GM19023 (cell line): ENCODE results near the gene STK11.

Source experiments
- ATAC-seq: cut with Tn5 transposase; IDR thresholded peaks from one replicate; pipeline ENCODE4 v1.9.1; 2021; ENCODE audit warnings: mild to moderate bottlenecking, moderate library complexity; ENCODE audit not compliant: unreplicated experiment

The STK11 gene

DNA sequence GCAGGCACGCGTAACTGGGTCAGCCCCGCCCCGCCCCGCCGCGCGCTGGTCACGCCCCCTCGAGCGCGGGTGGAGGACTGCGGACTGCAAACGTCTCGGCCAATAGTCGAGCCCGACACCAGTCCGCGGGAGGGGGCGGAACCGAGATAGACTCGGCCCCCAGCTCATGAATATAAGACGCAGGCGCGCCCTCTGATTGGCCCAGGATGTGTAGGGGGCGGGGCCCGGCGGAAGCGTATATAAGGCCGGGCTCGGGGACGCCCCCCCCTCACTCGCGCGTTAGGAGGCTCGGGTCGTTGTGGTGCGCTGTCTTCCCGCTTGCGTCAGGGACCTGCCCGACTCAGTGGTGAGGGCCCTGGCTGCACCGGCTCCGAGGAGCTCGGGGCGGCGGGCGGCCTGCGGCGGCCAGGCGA is 63.5 kb downstream of the STK11 start, which contains the start of gene CIRBP:
TSS of gene CIRBP (plus strand) at position 268 of the 413 bp plus-strand sequence. CDS start 1,602 bp downstream, outside the sequence.
- peak; percentile 57 for ATAC-seq

DNA sequence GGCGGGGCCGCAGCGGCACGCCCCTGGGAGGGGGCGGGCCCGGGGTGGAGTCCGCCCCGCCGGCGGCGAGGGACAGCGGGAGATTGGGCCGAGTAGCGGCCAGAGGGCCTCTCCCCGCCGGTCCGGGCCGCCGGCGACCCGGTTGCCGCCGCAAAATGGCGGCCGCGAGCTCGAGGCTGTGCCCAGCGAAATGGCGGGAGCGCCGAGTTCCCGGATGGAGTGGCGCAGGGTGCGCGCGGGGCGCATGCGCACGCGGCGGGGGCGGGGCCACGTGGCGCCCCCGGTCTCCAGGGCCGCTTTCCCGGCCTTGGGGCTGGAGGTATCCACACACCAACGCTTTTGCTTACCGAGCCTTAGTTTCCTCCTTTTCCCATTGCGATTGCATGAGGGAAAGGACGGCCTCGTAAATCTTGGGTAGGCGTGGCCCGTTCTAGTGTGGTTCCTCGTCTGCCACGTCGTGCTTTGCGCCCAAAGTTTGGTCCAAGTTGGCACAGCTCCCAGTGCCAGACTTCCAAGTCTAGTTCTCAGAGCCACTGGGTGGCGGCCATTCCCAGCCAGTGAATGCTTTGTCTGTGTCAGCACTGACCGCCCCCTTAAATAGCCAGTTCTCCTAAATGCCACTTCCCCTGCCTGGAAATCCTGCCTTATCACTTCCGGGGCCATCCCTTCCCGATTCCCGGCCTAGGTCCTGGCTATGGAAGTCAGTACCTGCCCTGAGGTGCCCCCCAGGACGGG is 64.1 kb downstream of the STK11 start:
- peak; percentile 33 for ATAC-seq

DNA sequence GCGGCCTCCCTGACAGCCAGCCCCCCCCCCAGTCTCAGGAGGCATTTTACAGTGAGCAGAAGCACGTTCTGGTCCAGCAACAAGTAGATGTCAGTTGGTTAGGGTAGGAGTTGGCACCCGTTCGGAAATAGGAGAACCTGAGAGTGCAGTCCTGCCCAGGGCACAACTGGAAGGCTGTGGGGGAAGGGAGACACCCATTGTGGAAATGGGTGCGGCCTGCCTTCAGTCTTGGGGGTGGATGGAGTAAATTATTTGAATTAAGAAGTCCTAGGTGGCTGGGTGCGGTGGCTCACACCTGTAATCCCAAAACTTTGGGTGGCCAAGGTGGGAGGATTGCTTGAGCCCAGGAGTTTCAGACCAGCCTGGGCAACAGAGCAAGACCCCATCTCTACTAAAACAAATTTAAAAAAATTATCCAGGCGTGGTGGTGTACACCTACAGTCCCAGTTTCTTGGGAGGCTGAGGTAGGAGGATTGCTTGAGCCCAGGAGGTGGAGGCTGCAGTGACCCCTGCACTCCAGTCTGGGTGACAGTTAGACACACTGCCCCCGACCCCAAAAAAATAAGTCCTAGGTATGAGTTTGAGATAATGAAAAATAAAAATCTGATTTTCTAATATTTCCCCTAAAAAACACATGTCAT is 64.8 kb downstream of the STK11 start:
- ATAC-seq: no peak

DNA sequence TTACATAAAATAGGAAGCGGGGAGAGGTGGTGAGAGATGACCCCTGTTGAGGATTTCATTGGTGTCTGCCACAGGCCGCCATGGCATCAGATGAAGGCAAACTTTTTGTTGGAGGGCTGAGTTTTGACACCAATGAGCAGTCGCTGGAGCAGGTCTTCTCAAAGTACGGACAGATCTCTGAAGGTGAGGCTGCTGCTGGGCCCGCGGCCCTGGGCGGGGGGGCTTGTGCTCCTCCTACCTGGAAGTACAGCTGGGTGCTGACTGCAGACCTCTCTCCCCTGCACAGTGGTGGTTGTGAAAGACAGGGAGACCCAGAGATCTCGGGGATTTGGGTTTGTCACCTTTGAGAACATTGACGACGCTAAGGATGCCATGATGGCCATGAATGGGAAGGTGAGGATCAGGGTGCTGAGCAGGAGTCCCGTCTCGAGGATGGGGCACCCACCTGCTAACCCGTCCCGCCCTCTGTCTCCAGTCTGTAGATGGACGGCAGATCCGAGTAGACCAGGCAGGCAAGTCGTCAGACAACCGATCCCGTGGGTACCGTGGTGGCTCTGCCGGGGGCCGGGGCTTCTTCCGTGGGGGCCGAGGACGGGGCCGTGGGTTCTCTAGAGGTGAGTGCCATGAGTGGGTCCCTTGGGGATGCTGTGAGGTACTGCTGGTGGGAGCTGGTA is 65.4 kb downstream of the STK11 start:
- no peak for ATAC-seq

DNA sequence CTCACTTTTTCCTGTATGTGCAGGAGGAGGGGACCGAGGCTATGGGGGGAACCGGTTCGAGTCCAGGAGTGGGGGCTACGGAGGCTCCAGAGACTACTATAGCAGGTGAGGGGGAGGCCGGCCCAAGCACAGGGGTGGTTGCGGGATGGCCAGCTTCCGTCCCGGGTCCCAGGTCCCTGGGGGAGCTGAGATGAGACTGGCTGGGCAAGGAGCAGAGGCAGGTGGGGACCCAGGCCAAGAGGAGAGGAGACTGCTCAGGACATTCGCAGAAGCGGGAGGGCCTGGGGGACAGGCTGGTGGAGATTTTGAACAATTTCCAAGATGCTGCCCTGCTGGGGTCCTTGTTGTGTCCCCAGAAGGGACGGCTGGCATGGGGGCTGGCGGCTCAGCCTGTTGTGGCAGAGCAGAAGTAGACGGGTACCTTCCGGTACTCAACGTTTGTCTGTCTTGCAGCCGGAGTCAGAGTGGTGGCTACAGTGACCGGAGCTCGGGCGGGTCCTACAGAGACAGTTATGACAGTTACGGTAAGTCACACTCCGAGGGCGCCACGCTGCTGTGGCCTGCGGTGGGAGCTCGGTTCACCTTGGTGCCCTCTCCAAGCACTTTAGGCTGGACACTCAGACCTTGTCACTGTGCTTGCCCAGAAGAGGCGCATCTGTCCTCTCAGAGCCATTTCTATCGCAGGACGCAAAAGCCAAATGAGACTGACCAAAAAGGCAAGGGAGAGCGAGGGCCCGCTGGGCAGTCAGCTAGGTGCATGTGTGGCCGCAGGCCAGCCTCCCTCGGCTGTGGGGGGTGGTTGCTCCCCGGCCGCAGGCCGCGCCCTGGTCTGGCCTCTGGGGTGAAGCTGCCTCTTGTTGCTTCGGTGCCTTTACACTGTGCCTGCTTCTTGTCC is 66.2 kb downstream of the STK11 start:
- no peak for ATAC-seq

DNA sequence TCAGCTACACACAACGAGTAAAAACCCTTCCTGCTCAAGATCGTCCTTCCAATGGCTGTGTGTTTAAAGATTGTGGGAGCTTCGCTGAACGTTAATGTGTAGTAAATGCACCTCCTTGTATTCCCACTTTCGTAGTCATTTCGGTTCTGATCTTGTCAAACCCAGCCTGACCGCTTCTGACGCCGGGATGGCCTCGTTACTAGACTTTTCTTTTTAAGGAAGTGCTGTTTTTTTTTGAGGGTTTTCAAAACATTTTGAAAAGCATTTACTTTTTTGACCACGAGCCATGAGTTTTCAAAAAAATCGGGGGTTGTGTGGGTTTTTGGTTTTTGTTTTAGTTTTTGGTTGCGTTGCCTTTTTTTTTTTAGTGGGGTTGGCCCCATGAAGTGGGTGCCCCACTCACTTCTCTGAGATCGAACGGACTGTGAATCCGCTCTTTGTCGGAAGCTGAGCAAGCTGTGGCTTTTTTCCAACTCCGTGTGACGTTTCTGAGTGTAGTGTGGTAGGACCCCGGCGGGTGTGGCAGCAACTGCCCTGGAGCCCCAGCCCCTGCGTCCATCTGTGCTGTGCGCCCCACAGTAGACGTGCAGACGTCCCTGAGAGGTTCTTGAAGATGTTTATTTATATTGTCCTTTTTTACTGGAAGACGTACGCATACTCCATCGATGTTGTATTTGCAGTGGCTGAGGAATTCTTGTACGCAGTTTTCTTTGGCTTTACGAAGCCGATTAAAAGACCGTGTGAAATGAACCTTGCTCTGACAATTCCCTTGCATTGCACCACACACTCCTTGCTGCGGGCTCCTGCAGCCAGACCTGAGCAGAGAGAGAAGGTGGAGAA is 67.1 kb downstream of the STK11 start:
- ATAC-seq: no peak

DNA sequence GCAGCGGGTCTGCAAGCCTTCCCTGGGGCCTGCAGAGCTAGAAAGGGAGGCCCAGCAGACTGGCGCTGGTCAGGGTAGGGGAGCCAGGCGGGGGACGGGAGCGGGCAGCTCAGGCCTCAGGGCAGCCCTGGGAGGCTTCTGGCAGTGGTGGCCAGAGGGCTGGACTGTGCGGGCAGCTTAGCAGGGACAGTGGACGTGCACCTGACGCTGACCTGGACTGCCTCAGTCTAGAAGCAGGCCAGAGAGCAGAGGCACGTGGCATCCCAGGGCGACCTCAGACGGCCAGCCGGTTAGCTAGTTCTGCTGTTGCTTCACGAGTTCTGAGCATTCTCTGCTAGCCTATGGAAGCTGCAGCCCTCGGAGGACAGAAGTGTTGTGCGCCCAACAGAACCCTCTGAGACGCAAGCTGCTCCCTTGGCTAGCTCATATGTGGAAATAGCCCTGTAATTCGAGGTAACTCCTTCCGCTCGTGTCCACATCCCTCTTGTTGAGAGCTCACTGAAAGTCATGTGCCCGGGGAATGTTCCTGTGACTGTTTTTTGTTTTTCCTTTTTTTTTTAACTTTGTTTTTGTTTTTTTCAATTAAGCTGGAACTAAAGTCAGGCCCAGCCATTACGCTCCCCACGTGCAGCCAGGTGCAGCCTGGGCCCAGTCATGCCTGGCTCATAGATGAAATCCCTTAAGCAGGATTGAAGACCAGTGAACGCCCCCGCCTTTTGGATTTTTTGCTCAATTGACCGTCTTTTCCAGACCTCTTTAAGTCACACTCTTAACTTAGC is 67.9 kb downstream of the STK11 start:
- no peak for ATAC-seq

DNA sequence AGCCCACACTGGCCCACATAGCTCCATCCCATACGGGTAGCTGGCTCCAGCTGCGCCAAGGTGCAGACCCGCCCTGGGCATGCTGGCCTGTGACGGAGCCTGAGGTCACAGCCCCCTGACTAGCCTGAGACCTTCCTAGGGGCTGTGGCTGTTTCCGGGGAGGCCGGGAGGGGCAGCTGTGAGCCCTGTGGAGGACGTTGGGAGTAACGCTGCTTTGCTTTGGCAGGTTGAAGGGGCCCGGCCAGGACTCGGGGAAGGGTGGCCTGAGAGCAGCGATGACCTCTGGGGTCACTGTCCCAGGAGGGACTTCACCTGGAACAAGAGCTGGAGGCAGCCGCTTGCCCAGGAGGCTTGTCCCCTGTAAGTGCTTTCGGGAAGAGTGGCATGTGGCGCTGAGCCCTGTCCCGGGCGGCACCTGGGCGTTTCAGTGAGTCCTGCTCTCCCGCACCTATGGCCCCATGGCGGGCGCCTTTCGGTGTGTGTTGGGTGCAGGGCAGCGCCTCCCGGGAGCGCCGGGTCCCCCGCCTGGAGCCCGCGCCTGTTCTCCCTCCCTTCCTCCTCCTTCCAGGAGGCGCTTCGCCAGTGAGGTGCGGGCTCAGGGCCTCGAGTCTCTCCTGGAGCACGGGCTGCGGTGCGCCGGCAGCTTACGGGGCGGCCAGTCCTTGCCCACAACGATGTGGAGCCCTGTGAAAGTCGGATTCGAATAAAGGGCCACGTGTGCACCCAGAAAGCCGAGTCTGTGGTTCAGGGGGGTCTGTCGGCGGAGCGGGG is 68.7 kb downstream of the STK11 start:
- ATAC-seq: no peak

DNA sequence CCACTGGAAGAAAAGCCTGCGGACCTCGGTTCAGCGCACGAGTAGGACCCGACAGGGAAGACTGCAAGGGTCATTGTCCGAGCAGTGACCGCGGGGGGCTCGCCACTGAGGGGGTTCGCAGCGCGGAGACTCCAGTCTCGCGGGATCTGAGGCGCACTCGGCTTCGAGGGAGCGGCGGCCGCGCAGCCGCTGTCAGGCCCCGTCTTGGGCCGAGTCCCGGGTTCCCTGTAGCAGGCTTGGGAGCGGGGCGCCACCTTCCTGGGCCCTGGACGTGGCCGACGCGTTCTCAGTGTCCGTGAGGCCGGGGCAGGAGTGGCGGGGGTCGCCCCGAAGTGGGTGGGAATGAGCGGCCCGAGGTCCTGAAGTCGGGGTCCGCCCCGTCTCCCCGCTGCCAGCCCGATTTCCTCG is 69.3 kb downstream of the STK11 start:
- ATAC-seq: no peak

DNA sequence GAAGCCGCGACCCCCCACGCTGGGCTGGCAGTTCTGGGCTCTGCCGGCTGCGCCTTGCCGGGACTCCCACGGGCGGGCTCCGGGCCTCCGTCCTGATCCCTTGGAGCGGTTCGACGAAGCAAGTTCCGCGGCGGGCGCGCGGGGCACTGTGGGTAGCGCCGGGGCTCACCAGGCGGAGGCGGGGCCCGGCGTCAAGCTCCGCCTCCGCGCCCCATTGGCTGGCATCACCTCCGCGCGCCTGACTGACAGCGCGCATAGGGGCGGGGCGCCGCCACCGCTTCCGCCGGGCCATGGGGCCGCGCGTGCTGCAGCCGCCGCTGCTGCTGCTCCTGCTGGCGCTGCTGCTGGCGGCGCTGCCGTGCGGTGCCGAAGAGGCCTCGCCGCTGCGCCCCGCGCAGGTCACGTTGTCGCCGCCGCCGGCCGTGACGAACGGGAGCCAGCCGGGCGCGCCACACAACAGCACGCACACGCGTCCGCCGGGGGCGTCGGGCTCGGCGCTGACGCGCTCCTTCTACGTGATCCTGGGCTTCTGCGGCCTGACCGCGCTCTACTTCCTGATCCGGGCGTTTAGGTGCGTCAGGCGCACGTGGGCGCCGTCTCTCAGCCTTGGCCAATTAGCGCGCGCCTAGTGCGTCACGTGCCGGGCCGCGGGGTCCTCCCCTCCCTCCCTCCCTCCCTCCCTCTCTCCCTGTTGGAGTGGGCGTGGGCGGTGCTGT is 69.8 kb downstream of the STK11 start, which contains the start of gene FAM174C:
TSS of gene FAM174C (plus strand) at position 271 of the 716 bp plus-strand sequence. CDS start at position 291, 20 bp downstream.
- peak; percentile 74 for ATAC-seq

DNA sequence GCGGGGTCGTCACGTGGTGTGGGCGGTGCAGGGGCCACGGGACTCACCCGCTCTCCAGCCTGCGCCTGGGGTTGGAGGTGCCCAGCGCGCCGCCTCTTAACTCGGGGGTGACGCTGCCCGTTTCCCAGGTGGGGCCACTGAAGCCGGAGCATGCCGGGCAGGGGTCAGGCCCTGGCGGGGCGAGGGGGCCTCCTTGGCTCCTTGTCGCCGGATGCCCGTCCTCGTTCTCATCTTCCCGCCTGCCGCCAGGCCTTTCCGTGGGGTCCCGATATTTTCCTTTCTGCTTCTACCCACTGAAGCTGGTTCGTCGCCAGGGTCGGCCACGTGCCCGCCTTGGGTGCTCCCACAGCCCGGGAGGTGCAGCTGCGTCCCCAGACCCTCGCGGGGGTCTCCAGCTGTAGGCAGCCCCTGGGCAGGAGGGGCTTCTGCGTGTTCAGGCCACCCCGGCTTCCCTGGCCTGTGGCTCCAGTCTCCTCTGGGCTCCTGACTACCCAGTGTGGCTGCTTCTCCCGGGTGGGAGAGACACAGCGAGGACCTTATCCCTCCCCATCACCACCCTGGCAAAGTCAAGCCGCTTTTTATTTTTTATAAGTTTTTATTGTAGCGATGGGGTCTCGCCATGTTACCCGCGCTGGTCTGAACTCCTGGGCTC is 70.5 kb downstream of the STK11 start:
- no peak for ATAC-seq

DNA sequence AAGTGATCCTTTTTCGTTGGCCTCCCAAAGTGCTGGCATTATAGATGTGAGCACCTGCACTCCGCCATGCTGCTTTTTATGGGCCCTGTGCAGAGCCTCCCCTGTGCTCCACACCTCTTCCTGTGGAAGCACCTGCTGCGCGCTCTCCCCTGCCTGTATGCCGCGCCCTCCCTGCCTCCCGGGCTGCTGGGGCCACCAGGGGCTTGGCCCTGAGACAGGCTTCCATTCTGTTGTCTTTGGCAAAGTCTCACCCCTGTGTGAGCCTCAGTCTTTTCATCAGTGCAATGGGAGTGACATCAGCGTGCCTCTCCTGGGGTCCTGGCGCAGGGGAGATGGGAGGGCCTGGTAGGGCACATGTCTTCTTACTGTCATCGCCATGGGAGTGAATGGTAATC is 71.0 kb downstream of the STK11 start:
- ATAC-seq: no peak

DNA sequence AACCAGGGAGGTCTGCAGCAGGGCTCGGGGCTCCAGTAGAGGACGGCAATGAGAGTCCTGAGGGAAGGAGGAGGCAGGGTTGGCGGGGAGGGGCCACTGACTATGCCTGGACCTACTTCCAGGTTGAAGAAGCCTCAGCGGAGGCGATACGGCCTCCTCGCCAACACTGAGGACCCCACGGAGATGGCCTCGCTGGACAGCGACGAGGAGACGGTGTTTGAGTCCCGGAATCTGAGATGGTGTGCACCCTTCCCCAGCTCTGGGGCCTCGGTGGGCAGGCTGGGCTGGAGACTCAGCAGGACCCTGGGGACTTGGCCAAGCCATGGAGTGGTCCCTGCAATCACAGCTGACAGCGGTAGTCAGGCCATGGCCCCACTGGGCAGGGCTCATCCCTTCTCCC is 71.5 kb downstream of the STK11 start:
- no peak for ATAC-seq
